PC-3 (cell line): Measurements from ENCODE around the gene TEX36. TPM values are rescaled to one million over a fixed set of nuclear protein-coding genes. Genes with fewer than 3 reads are reported as not detected.

Source experiments
- ATAC-seq: fragments of 200-7000 bp; cut with Tn5 transposase; 2 replicates; pipeline ENCODE4 v1.9.1; 2020; ENCODE audit warnings: mild to moderate bottlenecking, moderate library complexity
- BruUV-seq: library from RNA; stranded (reverse); fragments of 400-500 nt; replicated peaks from 2 replicates; lab custom pipeline; 2021; lab: Mats Ljungman, UMichigan
- CTCF ChIA-PET: fragments of 300-600 bp; sonication (Branson Sonifier 250); formaldehyde crosslinking; loops from one replicate; lab custom pipeline; 2022; ENCODE audit warnings: antibody characterized with exemption; lab: Charles Lee
- POLR2A ChIA-PET: fragments of 300-600 bp; sonication (Branson Sonifier 250); formaldehyde crosslinking; loops from one replicate; lab custom pipeline; 2022; ENCODE audit warnings: antibody characterized with exemption; ENCODE audit not compliant: unreplicated experiment; lab: Charles Lee
- DNase-seq: peaks from one replicate; pipeline ENCODE4 v3.0.0-alpha.2; 2015
- H2AFZ ChIP-seq: fragments of 300-600 bp; sonication (generic); 2 replicates; pipeline ENCODE4 v1.6.0; 2016; ENCODE audit warnings: antibody characterized with exemption, low read length
- H3F3A ChIP-seq: fragments of 300-600 bp; sonication (generic); one replicate; pipeline ENCODE4 v1.6.0; 2017; ENCODE audit warnings: antibody characterized with exemption, low read length, control low read depth, mild to moderate bottlenecking; ENCODE audit not compliant: unreplicated experiment
- H3K27ac ChIP-seq: fragments of 300-600 bp; sonication (generic); 2 replicates; pipeline ENCODE4 v1.5.1; 2016; ENCODE audit warnings: mild to moderate bottlenecking, low read length
- H3K27me3 ChIP-seq: fragments of 300-600 bp; sonication (generic); 2 replicates; pipeline ENCODE4 v1.6.1; 2016; ENCODE audit warnings: low read length, mixed read lengths
- H3K36me3 ChIP-seq: fragments of 300-600 bp; sonication (generic); 2 replicates; pipeline ENCODE4 v1.6.1; 2016; ENCODE audit warnings: low read depth, mixed run types, low read length, mixed read lengths
- H3K4me1 ChIP-seq: fragments of 300-600 bp; sonication (generic); 2 replicates; pipeline ENCODE4 v1.5.1; 2016; ENCODE audit warnings: low read length; ENCODE audit not compliant: insufficient read depth
- H3K4me2 ChIP-seq: fragments of 300-600 bp; sonication (generic); 2 replicates; pipeline ENCODE4 v1.6.0; 2016; ENCODE audit warnings: low read length
- H3K4me3 ChIP-seq: fragments of 300-600 bp; sonication (generic); 2 replicates; pipeline ENCODE4 v1.5.1; 2016; ENCODE audit warnings: mild to moderate bottlenecking, low read length, mixed read lengths
- H3K79me2 ChIP-seq: fragments of 300-600 bp; sonication (generic); 2 replicates; pipeline ENCODE4 v1.6.1; 2017; ENCODE audit warnings: low read length, mixed read lengths
- H3K9ac ChIP-seq: fragments of 300-600 bp; sonication (generic); 2 replicates; pipeline ENCODE4 v1.6.0; 2016; ENCODE audit warnings: mild to moderate bottlenecking, low read length
- H3K9me2 ChIP-seq: fragments of 300-600 bp; sonication (generic); replicated peaks from 2 replicates; pipeline ENCODE4 v1.6.1; 2016; ENCODE audit warnings: mixed run types, low read length, mixed read lengths
- H3K9me3 ChIP-seq: fragments of 300-600 bp; sonication (generic); 2 replicates; pipeline ENCODE4 v1.6.1; 2016; ENCODE audit warnings: low read length, mixed read lengths
- H4K20me1 ChIP-seq: fragments of 300-600 bp; sonication (generic); 2 replicates; pipeline ENCODE4 v1.6.1; 2016; ENCODE audit warnings: low read length, mixed read lengths
- EZH2 ChIP-seq: fragments of 300-600 bp; sonication (generic); IDR thresholded peaks from one replicate; pipeline ENCODE4 v1.6.1; 2017; ENCODE audit warnings: antibody characterized with exemption, mild to moderate bottlenecking, low read length; ENCODE audit not compliant: unreplicated experiment
- EZH2phosphoT487 ChIP-seq: fragments of 300-600 bp; sonication (generic); IDR thresholded peaks from 2 replicates; pipeline ENCODE4 v1.6.1; 2018; ENCODE audit warnings: mild to moderate bottlenecking, antibody characterized with exemption, low read length, borderline replicate concordance
- intact Hi-C: fragments of 100-400 bp; cut with micrococcal nuclease; formaldehyde crosslinking; loops from 2 replicates; pipeline ENCODE4 v1.9.0; 2023
- total RNA-seq: library from RNA; depleted of rRNA; stranded (reverse); fragments of >200 nt; gene quantifications from 2 replicates; pipeline ENCODE4 v1.2.3, GENCODE V29; 2014
- TF ChIP-seq, protein P1 (sequence below): fragments of 300-600 bp; sonication (generic); conservative IDR thresholded peaks from 2 replicates; pipeline ENCODE4 v1.5.1; 2017; ENCODE audit warnings: antibody characterized with exemption, low read depth, mild to moderate bottlenecking, low read length

The TEX36 gene
- total RNA-seq, 1 experiment from 2014 or later, result not detected

DNA sequence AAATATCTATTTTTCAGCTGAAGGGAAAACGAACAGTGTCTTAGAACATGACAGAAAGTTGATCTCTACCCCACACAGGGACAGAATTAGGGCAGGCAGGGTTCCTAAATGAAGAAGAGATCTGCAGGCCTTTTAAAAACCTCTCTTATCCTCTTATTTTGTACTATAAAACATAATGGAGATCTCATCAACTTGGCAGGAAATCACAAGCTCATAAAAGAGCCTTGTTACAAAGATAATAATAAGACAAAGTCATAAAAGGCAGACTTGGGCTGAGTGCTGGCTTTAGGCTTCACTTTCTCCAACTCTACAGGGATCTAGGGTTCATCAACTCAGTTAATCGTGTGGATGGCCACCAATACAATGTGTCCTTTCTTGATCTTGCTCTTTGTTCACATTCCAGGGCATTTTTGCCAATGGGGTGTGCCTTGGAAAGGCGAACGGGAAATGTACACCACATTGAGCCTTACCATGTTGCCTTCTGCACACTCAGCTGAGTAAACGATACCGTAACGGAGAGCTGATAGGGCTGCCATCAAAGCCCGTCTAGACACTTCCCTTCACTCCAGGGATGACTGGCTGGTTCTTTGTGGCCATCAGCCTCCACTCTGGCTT is 7.1 kb upstream of the TEX36 start:
- H2AFZ ChIP-seq, result no peak overlapping the region

GRCh38 chr10:125687507-125688185 is 4.7 kb upstream of the TEX36 start:
- H3K4me3 ChIP-seq, result no peak overlapping the region
- ChIA-PET CTCF (no interaction called here), POLR2A (no interaction called here)
- H3K79me2 ChIP-seq, result no peaks in the 10 kb centered on the region
- ATAC-seq (no peak), DNase-seq (no peak)
- H3K9me3 ChIP-seq, result no peaks in the 10 kb centered on the region
- no peak overlapping the region for H3K9ac ChIP-seq
- H3K4me1 ChIP-seq, result peaks cover 26% of the 10 kb centered on the region
- TF ChIP-seq, protein P1, sequence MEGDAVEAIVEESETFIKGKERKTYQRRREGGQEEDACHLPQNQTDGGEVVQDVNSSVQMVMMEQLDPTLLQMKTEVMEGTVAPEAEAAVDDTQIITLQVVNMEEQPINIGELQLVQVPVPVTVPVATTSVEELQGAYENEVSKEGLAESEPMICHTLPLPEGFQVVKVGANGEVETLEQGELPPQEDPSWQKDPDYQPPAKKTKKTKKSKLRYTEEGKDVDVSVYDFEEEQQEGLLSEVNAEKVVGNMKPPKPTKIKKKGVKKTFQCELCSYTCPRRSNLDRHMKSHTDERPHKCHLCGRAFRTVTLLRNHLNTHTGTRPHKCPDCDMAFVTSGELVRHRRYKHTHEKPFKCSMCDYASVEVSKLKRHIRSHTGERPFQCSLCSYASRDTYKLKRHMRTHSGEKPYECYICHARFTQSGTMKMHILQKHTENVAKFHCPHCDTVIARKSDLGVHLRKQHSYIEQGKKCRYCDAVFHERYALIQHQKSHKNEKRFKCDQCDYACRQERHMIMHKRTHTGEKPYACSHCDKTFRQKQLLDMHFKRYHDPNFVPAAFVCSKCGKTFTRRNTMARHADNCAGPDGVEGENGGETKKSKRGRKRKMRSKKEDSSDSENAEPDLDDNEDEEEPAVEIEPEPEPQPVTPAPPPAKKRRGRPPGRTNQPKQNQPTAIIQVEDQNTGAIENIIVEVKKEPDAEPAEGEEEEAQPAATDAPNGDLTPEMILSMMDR, result no peak
- TF ChIP-seq EZH2 (no peak), EZH2phosphoT487 (no peak)
- BruUV-seq, result no TSS peak
- no peaks in the 10 kb centered on the region for H3K9me2 ChIP-seq
- no peaks in the 10 kb centered on the region for H3K36me3 ChIP-seq
- H3K27ac ChIP-seq, result no peak overlapping the region
- no peaks in the 10 kb centered on the region for H4K20me1 ChIP-seq
- no peak overlapping the region for H3K4me2 ChIP-seq
- no peaks in the 10 kb centered on the region for H3F3A ChIP-seq
- no peaks in the 10 kb centered on the region for H3K27me3 ChIP-seq
- intact Hi-C loops, result no loop called here
- H2AFZ ChIP-seq, result no peak overlapping the region

More for the DNA sequence above, 7.1 kb upstream of the TEX36 start:
- Histone ChIP-seq H3K27me3 (no peaks in the 10 kb centered on the region), H3K9ac (no peak overlapping the region), H3K4me2 (0 out of 2 replicates have a peak overlapping the region, but pooled peaks have one; percentile 46), H3K4me1 (peaks cover 33% of the 10 kb centered on the region), H3K27ac (no peak overlapping the region), H3K9me2 (no peaks in the 10 kb centered on the region), H3K9me3 (no peaks in the 10 kb centered on the region), H3K36me3 (no peaks in the 10 kb centered on the region), H3K4me3 (no peak overlapping the region), H3K79me2 (no peaks in the 10 kb centered on the region), H4K20me1 (no peaks in the 10 kb centered on the region), H3F3A (no peaks in the 10 kb centered on the region)
- intact Hi-C loops, result loop anchor here (2.0 to 10.0 kb wide), 3 partner anchors 35 to 535 kb away; no protein-coding TSS in a partner anchor
- CTCF ChIA-PET, result no interaction called here
- TF ChIP-seq, protein P1, result no peak
- TF ChIP-seq EZH2, result no peak
- TF ChIP-seq EZH2phosphoT487, result no peak
- POLR2A ChIA-PET, result no interaction called here
- no peak for DNase-seq
- no TSS peak for BruUV-seq
- ATAC-seq, result no peak

GRCh38 chr10:125684581-125684980 is 1.6 kb upstream of the TEX36 start:
- H3K9me2 ChIP-seq, result no peaks in the 10 kb centered on the region
- H3K4me2 ChIP-seq, result no peak overlapping the region
- H3K4me3 ChIP-seq, result no peak overlapping the region
- no peaks in the 10 kb centered on the region for H3K4me1 ChIP-seq
- H3K9ac ChIP-seq, result no peak overlapping the region
- TF ChIP-seq EZH2phosphoT487 (no peak), EZH2 (no peak)
- TF ChIP-seq, protein P1, result no peak
- no peak overlapping the region for H3K27ac ChIP-seq
- H3K36me3 ChIP-seq, result no peaks in the 10 kb centered on the region
- ChIA-PET CTCF (no interaction called here), POLR2A (no interaction called here)
- DNase-seq, result no peak
- H3K9me3 ChIP-seq, result no peaks in the 10 kb centered on the region
- no peaks in the 10 kb centered on the region for H3K27me3 ChIP-seq
- intact Hi-C loops, result no loop called here
- H4K20me1 ChIP-seq, result no peaks in the 10 kb centered on the region
- no peaks in the 10 kb centered on the region for H3K79me2 ChIP-seq
- no TSS peak for BruUV-seq
- no peaks in the 10 kb centered on the region for H3F3A ChIP-seq
- H2AFZ ChIP-seq, result no peak overlapping the region
- ATAC-seq, result no peak
